HEK293 (cell line): Measurements from ENCODE around the gene CHCHD6.

Source experiments
- CTCF ChIA-PET: fragments of 350-600 bp; formaldehyde crosslinking; extraction: SDS; loops from one replicate; lab custom pipeline; 2021; ENCODE audit warnings: antibody characterized with exemption; lab: Yijun Ruan, JAX
- POLR2A ChIA-PET: fragments of 300-600 bp; formaldehyde crosslinking; extraction: SDS; loops from one replicate; lab custom pipeline; 2020; ENCODE audit warnings: antibody characterized with exemption, inconsistent platforms; lab: Yijun Ruan, JAX
- H3K27ac ChIP-seq: fragments of 200-500 bp; sonication (Bioruptor generic); 2 replicates; pipeline ENCODE4 v1.5.1; 2014; ENCODE audit warnings: low read depth, low read length, control low read depth, inconsistent platforms; ENCODE audit errors: extremely low read depth
- H3K36me3 ChIP-seq, 2 experiments: fragments of 200-500 bp in 1 of 2; sonication (Bioruptor generic) in 1 of 2; 1 replicate in 1 of 2; 2 replicates in 1 of 2; pipeline ENCODE4 v1.5.1; 2014 to 2017; ENCODE audit warnings: inconsistent platforms in 2 of 2, low read length in 2 of 2; ENCODE audit not compliant: control insufficient read depth in 2 of 2, insufficient read depth in 1 of 2
- H3K4me1 ChIP-seq: fragments of 200-500 bp; sonication (Bioruptor generic); 2 replicates; pipeline ENCODE4 v1.5.1; 2014; ENCODE audit warnings: mild to moderate bottlenecking, low read length, inconsistent platforms; ENCODE audit not compliant: control insufficient read depth, insufficient read depth
- H3K4me3 ChIP-seq: 2 replicates; pipeline ENCODE4 v1.5.1; 2011; ENCODE audit warnings: low read depth, mild to moderate bottlenecking, control low read depth, low read length, moderate library complexity
- H3K9me3 ChIP-seq: fragments of 200-500 bp; sonication (Bioruptor generic); 2 replicates; pipeline ENCODE4 v1.5.1; 2014; ENCODE audit warnings: low read depth, low read length, inconsistent platforms; ENCODE audit not compliant: control insufficient read depth, insufficient read depth
- GLIS1 ChIP-seq: fragments of 450-650 bp; formaldehyde crosslinking; IDR thresholded peaks from 2 replicates; pipeline ENCODE4 v1.5.1; 2016; ENCODE audit warnings: missing biosample characterization, missing genetic modification characterization
- OSR2 ChIP-seq: fragments of 450-650 bp; formaldehyde crosslinking; IDR thresholded peaks from 2 replicates; pipeline ENCODE4 v1.5.1; 2016; ENCODE audit warnings: missing biosample characterization, missing genetic modification characterization
- SP2 ChIP-seq: fragments of 450-650 bp; formaldehyde crosslinking; IDR thresholded peaks from 2 replicates; pipeline ENCODE4 v1.5.1; 2016; ENCODE audit warnings: missing biosample characterization, missing genetic modification characterization
- ZFP3 ChIP-seq: fragments of 450-650 bp; formaldehyde crosslinking; IDR thresholded peaks from 2 replicates; pipeline ENCODE4 v1.5.1; 2016; ENCODE audit warnings: low read depth, missing biosample characterization, missing genetic modification characterization
- ZIC2 ChIP-seq: fragments of 450-650 bp; formaldehyde crosslinking; IDR thresholded peaks from 2 replicates; pipeline ENCODE4 v1.5.1; 2016; ENCODE audit warnings: missing biosample characterization, missing genetic modification characterization
- ZNF10 ChIP-seq: fragments of 450-650 bp; formaldehyde crosslinking; IDR thresholded peaks from 2 replicates; pipeline ENCODE4 v1.5.1; 2017; ENCODE audit warnings: missing biosample characterization, missing genetic modification characterization
- ZNF155 ChIP-seq: fragments of 450-650 bp; formaldehyde crosslinking; IDR thresholded peaks from 2 replicates; pipeline ENCODE4 v1.5.1; 2016; ENCODE audit warnings: missing biosample characterization, missing genetic modification characterization
- ZNF157 ChIP-seq: fragments of 450-650 bp; formaldehyde crosslinking; IDR thresholded peaks from 2 replicates; pipeline ENCODE4 v1.5.1; 2016; ENCODE audit warnings: missing biosample characterization, missing genetic modification characterization
- ZNF23 ChIP-seq: fragments of 450-650 bp; formaldehyde crosslinking; IDR thresholded peaks from 2 replicates; pipeline ENCODE4 v1.5.1; 2016; ENCODE audit warnings: missing biosample characterization, missing genetic modification characterization, borderline replicate concordance
- ZNF239 ChIP-seq: fragments of 450-650 bp; formaldehyde crosslinking; IDR thresholded peaks from 2 replicates; pipeline ENCODE4 v1.5.1; 2016; ENCODE audit warnings: missing biosample characterization, missing genetic modification characterization
- ZNF341 ChIP-seq: fragments of 450-650 bp; formaldehyde crosslinking; IDR thresholded peaks from 2 replicates; pipeline ENCODE4; 2016; ENCODE audit warnings: low read depth, missing biosample characterization, missing genetic modification characterization
- ZNF37A ChIP-seq: fragments of 450-650 bp; IDR thresholded peaks from 2 replicates; pipeline ENCODE4 v1.5.1; 2018; ENCODE audit warnings: missing biosample characterization, missing genetic modification characterization
- ZNF473 ChIP-seq: fragments of 450-650 bp; formaldehyde crosslinking; IDR thresholded peaks from 2 replicates; pipeline ENCODE4 v1.5.1; 2017; ENCODE audit warnings: missing biosample characterization, missing genetic modification characterization
- ZNF548 ChIP-seq: fragments of 450-650 bp; formaldehyde crosslinking; IDR thresholded peaks from 2 replicates; pipeline ENCODE4 v1.5.1; 2016; ENCODE audit warnings: missing biosample characterization, missing genetic modification characterization
- ZNF558 ChIP-seq: fragments of 450-650 bp; formaldehyde crosslinking; IDR thresholded peaks from 2 replicates; pipeline ENCODE4 v1.5.1; 2016; ENCODE audit warnings: missing biosample characterization, missing genetic modification characterization
- ZNF624 ChIP-seq: fragments of 450-650 bp; formaldehyde crosslinking; IDR thresholded peaks from 2 replicates; pipeline ENCODE4 v1.5.1; 2017; ENCODE audit warnings: missing biosample characterization, missing genetic modification characterization
- ZNF776 ChIP-seq: fragments of 450-650 bp; formaldehyde crosslinking; IDR thresholded peaks from 2 replicates; pipeline ENCODE4 v1.5.0; 2017; ENCODE audit warnings: missing biosample characterization, missing genetic modification characterization, borderline replicate concordance
- ZSCAN23 ChIP-seq: fragments of 450-650 bp; formaldehyde crosslinking; IDR thresholded peaks from 2 replicates; pipeline ENCODE4 v1.5.1; 2016; ENCODE audit warnings: missing biosample characterization, missing genetic modification characterization
- TF ChIP-seq, protein P1 (sequence below): fragments of 450-650 bp; formaldehyde crosslinking; IDR thresholded peaks from 2 replicates; pipeline ENCODE4 v1.5.1; 2016; ENCODE audit warnings: missing biosample characterization, missing genetic modification characterization
- TF ChIP-seq, protein P2 (sequence below): fragments of 450-650 bp; formaldehyde crosslinking; IDR thresholded peaks from 2 replicates; pipeline ENCODE4; 2016; ENCODE audit warnings: missing biosample characterization, missing genetic modification characterization
- TF ChIP-seq, protein P3 (sequence below): fragments of 450-650 bp; formaldehyde crosslinking; IDR thresholded peaks from 2 replicates; pipeline ENCODE4 v1.5.1; 2016; ENCODE audit warnings: missing biosample characterization, missing genetic modification characterization
- TF ChIP-seq, protein P4 (sequence below): fragments of 450-650 bp; formaldehyde crosslinking; conservative IDR thresholded peaks from 2 replicates; pipeline ENCODE4 v1.5.1; 2016; ENCODE audit warnings: low read depth, missing biosample characterization, missing genetic modification characterization
- TF ChIP-seq, protein P5 (sequence below): fragments of 450-650 bp; formaldehyde crosslinking; IDR thresholded peaks from 2 replicates; pipeline ENCODE4 v1.5.0; 2017; ENCODE audit warnings: missing biosample characterization, missing genetic modification characterization, borderline replicate concordance

The CHCHD6 gene

DNA sequence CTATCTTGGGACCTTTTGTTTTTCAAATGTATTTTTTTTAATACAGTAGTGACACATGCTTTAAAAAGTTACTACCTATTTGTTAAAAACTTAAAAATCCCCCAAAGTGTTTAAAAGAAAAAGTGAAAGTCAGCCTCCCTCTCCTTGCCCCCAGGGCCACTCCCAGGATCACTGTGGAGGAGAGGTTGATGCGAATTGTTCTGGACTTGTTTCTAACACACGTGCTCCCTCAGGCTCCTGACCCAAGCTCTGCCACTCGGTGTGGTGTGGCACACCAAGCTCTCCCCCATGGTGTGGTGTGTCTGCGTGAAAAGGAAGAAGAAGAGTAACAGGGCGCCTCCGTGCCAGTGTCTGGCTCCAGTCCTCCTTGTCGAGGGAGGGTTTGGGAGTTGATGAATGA, 93.5 kb downstream of the CHCHD6 start:
- POLR2A ChIA-PET: no interaction called here
- Histone ChIP-seq H3K27ac (no peak overlapping the region), H3K9me3 (no peaks in the 10 kb centered on the region), H3K4me3 (no peak overlapping the region), H3K4me1 (no peaks in the 10 kb centered on the region), H3K36me3 (peaks cover 0 to 4% of the 10 kb centered on the region in 2 experiments; a peak in 1 of 3 replicates)
- CTCF ChIA-PET: no interaction called here
- TF ChIP-seq, protein P1, sequence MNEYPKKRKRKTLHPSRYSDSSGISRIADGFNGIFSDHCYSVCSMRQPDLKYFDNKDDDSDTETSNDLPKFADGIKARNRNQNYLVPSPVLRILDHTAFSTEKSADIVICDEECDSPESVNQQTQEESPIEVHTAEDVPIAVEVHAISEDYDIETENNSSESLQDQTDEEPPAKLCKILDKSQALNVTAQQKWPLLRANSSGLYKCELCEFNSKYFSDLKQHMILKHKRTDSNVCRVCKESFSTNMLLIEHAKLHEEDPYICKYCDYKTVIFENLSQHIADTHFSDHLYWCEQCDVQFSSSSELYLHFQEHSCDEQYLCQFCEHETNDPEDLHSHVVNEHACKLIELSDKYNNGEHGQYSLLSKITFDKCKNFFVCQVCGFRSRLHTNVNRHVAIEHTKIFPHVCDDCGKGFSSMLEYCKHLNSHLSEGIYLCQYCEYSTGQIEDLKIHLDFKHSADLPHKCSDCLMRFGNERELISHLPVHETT (tag by site-specific recombination): no peak
- no peak for TF ChIP-seq SP2 (tag by site-specific recombination)
- no peak for TF ChIP-seq OSR2 (tag by site-specific recombination)
- no peak for TF ChIP-seq ZNF157 (tag by site-specific recombination)
- no peak for TF ChIP-seq ZNF558 (tag by site-specific recombination)
- TF ChIP-seq, protein P2, sequence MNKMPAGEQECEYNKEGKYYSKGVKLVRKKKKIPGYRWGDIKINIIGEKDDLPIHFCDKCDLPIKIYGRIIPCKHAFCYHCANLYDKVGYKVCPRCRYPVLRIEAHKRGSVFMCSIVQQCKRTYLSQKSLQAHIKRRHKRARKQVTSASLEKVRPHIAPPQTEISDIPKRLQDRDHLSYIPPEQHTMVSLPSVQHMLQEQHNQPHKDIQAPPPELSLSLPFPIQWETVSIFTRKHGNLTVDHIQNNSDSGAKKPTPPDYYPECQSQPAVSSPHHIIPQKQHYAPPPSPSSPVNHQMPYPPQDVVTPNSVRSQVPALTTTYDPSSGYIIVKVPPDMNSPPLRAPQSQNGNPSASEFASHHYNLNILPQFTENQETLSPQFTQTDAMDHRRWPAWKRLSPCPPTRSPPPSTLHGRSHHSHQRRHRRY: no peak
- TF ChIP-seq, protein P3, sequence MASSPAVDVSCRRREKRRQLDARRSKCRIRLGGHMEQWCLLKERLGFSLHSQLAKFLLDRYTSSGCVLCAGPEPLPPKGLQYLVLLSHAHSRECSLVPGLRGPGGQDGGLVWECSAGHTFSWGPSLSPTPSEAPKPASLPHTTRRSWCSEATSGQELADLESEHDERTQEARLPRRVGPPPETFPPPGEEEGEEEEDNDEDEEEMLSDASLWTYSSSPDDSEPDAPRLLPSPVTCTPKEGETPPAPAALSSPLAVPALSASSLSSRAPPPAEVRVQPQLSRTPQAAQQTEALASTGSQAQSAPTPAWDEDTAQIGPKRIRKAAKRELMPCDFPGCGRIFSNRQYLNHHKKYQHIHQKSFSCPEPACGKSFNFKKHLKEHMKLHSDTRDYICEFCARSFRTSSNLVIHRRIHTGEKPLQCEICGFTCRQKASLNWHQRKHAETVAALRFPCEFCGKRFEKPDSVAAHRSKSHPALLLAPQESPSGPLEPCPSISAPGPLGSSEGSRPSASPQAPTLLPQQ: no peak
- TF ChIP-seq ZNF10: no peak
- no peak for TF ChIP-seq GLIS1

DNA sequence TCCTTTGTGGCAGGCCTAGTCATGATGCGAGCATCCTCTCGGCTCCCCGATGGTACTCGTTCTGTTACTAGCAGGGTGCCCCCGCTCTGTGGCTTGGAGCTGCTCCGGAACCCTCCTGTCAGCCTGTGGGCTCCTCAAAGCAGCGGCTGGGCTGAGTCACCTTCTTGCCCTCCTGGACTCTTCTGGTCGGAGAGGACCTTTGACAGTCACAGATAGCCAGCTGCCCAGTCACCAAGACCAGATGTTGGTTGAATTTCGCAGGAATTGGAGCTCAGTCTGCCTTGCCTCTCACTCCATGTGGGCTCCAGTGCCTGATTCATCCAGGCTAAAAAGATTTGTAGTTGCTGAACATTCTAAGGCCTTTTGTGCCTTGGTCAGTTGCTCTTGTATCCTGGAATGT, 94.5 kb downstream of the CHCHD6 start:
- no peaks in the 10 kb centered on the region for H3K4me1 ChIP-seq
- no peak overlapping the region for H3K4me3 ChIP-seq
- no peak overlapping the region for H3K27ac ChIP-seq
- H3K9me3 ChIP-seq: no peaks in the 10 kb centered on the region
- TF ChIP-seq, protein P4, sequence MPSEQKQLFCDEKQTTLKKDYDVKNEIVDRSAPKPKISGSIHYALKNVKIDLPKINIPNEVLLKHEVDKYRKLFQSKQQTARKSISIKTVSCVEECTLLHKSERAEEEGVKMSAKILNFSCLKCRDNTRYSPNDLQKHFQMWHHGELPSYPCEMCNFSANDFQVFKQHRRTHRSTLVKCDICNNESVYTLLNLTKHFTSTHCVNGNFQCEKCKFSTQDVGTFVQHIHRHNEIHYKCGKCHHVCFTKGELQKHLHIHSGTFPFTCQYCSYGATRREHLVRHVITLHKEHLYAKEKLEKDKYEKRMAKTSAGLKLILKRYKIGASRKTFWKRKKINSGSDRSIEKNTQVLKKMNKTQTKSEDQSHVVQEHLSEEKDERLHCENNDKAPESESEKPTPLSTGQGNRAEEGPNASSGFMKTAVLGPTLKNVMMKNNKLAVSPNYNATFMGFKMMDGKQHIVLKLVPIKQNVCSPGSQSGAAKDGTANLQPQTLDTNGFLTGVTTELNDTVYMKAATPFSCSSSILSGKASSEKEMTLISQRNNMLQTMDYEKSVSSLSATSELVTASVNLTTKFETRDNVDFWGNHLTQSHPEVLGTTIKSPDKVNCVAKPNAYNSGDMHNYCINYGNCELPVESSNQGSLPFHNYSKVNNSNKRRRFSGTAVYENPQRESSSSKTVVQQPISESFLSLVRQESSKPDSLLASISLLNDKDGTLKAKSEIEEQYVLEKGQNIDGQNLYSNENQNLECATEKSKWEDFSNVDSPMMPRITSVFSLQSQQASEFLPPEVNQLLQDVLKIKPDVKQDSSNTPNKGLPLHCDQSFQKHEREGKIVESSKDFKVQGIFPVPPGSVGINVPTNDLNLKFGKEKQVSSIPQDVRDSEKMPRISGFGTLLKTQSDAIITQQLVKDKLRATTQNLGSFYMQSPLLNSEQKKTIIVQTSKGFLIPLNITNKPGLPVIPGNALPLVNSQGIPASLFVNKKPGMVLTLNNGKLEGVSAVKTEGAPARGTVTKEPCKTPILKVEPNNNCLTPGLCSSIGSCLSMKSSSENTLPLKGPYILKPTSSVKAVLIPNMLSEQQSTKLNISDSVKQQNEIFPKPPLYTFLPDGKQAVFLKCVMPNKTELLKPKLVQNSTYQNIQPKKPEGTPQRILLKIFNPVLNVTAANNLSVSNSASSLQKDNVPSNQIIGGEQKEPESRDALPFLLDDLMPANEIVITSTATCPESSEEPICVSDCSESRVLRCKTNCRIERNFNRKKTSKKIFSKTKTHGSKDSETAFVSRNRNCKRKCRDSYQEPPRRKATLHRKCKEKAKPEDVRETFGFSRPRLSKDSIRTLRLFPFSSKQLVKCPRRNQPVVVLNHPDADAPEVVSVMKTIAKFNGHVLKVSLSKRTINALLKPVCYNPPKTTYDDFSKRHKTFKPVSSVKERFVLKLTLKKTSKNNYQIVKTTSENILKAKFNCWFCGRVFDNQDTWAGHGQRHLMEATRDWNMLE (tag by site-specific recombination): no peak
- TF ChIP-seq ZNF155 (tag by site-specific recombination) (no peak), ZNF776 (tag by site-specific recombination) (no peak), SP2 (tag by site-specific recombination) (no peak), ZNF624 (tag by site-specific recombination) (no peak), ZNF548 (tag by site-specific recombination) (no peak), ZNF23 (tag by site-specific recombination) (no peak), ZNF239 (tag by site-specific recombination) (no peak), ZNF341 (tag by site-specific recombination) (no peak), ZSCAN23 (no peak), ZFP3 (tag by site-specific recombination) (no peak), ZNF473 (tag by site-specific recombination) (no peak), ZIC2 (tag by site-specific recombination) (no peak), ZNF37A (tag by site-specific recombination) (no peak)
- TF ChIP-seq, protein P5, sequence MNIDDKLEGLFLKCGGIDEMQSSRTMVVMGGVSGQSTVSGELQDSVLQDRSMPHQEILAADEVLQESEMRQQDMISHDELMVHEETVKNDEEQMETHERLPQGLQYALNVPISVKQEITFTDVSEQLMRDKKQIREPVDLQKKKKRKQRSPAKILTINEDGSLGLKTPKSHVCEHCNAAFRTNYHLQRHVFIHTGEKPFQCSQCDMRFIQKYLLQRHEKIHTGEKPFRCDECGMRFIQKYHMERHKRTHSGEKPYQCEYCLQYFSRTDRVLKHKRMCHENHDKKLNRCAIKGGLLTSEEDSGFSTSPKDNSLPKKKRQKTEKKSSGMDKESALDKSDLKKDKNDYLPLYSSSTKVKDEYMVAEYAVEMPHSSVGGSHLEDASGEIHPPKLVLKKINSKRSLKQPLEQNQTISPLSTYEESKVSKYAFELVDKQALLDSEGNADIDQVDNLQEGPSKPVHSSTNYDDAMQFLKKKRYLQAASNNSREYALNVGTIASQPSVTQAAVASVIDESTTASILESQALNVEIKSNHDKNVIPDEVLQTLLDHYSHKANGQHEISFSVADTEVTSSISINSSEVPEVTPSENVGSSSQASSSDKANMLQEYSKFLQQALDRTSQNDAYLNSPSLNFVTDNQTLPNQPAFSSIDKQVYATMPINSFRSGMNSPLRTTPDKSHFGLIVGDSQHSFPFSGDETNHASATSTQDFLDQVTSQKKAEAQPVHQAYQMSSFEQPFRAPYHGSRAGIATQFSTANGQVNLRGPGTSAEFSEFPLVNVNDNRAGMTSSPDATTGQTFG (tag by site-specific recombination): no peak
- ChIA-PET POLR2A (no interaction called here), CTCF (interaction anchor here (0.5 to 0.7 kb wide), 2 partner anchors 29 to 146 kb away, joined by 3 read pairs; no protein-coding TSS in a partner anchor)
- H3K36me3 ChIP-seq: peaks cover 0 to 4% of the 10 kb centered on the region in 2 experiments; a peak in 1 of 3 replicates
